CD4-positive, alpha-beta T cell treated with Interleukin-4 for 1 hour (primary cell): ENCODE results near the gene NMB.
A peak's percentile ranks its signal among the peaks of the same experiment; 100 is the strongest.
"Not testable (repeated sequence)": the region's sequence is repeated elsewhere in the genome, so short reads cannot be mapped to it uniquely, and the experiment has no call there.

Experiments used
- DNase-seq, 2 donors: peaks; one replicate each; pipeline ENCODE4 v3.0.0-alpha.2; 2020 to 2022

The NMB gene

GRCh38 chr15:84654689-84655453, 3.1 kb downstream of the NMB start:
- peak; percentile 81 to 82 for DNase-seq

- peak; percentile 94 to 96 for DNase-seq
These were observed 3.9 kb downstream of the NMB start, which contains the start of gene WDR73 for GRCh38 chr15:84653910-84654688. Gene WDR73, minus strand, starts transcription at chr15:84654283. Its CDS starts 9 bp downstream, at chr15:84654274.

- DNase-seq: no peak
These were observed 4.5 kb downstream of the NMB start for GRCh38 chr15:84653584-84653909.

- no peak for DNase-seq
These were observed 8.3 kb downstream of the NMB start for GRCh38 chr15:84649706-84650105.

- DNase-seq: no peak
These were observed 9.5 kb downstream of the NMB start for GRCh38 chr15:84648539-84648938.

GRCh38 chr15:84647726-84648125, 10.3 kb downstream of the NMB start:
- no peak for DNase-seq

- DNase-seq: no peak
These were observed 12.0 kb downstream of the NMB start for GRCh38 chr15:84645997-84646396.

DNA sequence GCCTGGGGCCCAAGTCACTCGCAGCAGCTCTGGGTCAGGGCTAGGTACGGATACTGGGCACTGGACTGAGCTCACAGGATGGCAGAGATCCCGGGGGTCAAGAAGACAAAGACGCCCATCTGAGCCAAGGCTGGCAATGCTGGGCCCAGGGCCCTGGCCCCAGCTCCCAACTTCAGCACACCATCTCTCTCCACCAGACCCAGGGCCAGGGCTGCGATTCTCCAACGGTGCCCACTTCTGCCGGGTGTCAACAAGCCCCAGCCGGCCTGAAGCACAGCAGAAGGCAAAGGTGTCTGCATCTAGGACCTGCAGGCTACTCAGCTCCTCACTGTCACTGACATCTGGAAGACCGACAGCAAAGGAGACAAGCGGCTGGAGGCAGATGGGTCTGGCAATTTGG, 12.5 kb downstream of the NMB start:
- no peak for DNase-seq

- no peak for DNase-seq
These were observed 14.2 kb downstream of the NMB start for GRCh38 chr15:84643838-84644237.

- not testable (repeated sequence) for DNase-seq
These were observed 15.4 kb downstream of the NMB start for GRCh38 chr15:84642640-84643039.

- not testable (repeated sequence) for DNase-seq
These were observed 16.1 kb downstream of the NMB start for GRCh38 chr15:84641871-84642270.

GRCh38 chr15:84638103-84638502, 19.9 kb downstream of the NMB start:
- peak in 1 of 2 donors; percentile 25 for DNase-seq

DNA sequence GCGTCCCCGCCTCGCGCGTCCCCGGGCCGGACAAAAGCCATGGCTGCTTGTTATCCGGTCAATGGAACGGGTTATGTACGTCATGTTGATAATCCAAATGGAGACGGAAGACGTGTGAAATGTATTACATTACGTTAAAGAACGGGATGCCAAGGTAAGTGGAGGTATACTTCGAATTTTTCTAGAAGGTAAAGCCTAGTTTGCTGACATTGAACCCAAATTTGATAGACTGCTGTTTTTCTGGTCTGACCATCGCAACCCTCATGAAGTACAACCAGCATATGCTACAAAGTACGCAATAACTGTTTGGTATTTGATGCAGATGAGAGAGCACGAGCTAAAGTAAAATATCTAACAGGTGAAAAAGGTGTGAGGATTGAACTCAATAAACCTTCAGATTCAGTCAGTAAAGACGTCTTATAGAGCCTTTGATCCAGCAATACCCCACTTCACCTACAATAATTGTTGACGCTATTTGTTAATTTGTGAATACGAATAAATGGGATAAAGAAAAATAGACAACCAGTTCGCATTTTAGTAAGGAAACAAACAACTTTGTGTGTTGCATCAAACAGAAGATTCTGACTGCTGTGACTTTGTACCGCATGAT, 23.7 kb downstream of the NMB start:
- DNase-seq: peak in 1 of 2 donors; percentile 22

- peak; percentile 58 to 65 for DNase-seq
These were observed 24.4 kb downstream of the NMB start for GRCh38 chr15:84633311-84634227.

DNA sequence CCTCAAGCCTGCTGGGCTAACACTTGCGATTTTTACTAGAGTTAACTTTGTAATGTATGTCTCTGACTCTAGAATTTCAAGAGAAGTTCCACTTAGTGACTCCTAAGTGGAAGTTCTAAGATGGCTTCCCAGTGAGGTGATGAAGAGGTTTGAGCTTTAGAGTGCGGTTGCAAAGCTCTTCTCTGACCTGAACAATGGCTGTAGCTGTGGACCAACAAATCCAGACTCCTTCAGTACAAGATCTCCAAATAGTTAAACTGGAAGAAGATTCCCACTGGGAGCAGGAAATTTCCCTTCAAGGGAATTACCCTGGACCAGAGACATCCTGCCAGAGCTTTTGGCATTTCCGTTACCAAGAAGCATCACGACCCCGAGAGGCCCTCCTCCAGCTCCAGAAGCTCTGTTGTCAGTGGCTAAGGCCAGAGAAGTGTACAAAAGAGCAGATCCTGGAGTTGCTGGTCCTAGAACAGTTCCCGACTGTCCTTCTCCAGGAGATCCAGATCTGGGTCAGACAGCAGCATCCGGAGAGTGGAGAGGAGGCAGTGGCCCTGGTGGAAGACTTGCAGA, 26.2 kb downstream of the NMB start:
- DNase-seq: no peak

DNA sequence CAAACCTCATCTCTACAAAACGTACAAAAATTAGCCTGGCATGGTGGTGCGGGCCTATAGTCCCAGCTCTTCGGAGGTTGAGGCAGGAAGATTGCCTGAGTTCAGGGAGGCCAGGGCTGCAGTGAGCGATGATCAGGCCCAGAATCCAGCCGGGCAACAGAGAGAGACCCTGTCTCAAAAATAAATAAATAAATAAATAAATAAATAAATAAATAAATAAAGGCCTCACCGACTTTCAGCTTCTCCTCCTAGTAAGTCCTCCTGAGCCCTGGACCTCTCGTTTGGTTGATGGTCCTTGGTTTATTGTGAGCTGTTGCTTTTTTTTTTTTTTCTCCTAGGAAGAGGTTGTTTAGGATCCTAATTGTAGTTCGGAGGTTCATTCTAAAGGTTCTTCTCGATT, 29.0 kb downstream of the NMB start:
- no peak for DNase-seq

GRCh38 chr15:84625123-84625522, 32.9 kb downstream of the NMB start:
- no peak for DNase-seq

DNA sequence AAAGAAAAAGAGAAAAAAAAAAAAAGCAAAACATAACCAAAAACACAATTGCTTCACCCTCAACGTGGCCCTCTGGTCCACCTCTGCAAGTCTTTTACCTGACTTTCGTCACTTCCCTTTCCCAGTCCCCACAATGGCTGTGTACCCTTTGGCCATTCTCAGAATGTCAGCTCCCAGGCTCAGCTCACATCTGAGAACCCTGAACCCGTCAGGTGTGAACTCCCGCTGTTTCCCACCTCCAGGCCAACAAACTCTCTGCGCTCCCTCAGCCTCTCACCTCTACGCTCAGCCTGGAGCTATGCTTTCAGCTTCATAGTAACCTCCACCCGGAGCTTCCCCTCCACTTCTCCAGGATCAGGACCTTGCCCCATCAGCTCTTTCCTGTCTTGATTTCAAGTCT, 33.6 kb downstream of the NMB start:
- no peak for DNase-seq

DNA sequence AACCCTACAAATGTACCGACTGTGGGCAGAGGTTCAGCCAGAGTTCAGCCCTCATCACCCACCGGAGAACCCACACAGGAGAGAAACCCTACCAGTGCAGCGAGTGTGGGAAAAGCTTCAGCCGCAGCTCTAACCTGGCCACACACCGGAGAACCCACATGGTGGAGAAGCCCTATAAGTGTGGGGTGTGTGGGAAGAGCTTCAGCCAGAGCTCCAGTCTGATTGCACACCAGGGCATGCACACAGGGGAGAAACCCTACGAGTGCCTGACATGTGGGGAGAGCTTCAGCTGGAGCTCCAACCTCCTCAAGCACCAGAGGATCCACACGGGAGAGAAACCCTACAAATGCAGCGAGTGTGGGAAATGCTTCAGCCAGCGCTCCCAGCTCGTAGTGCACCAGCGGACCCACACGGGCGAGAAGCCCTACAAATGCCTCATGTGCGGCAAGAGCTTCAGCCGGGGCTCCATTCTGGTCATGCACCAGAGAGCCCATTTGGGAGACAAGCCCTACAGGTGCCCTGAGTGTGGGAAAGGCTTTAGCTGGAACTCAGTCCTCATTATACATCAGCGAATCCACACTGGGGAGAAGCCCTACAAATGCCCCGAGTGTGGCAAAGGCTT, 36.5 kb downstream of the NMB start:
- DNase-seq: no peak

- no peak for DNase-seq
These were observed 37.4 kb downstream of the NMB start for GRCh38 chr15:84620626-84621025.

DNA sequence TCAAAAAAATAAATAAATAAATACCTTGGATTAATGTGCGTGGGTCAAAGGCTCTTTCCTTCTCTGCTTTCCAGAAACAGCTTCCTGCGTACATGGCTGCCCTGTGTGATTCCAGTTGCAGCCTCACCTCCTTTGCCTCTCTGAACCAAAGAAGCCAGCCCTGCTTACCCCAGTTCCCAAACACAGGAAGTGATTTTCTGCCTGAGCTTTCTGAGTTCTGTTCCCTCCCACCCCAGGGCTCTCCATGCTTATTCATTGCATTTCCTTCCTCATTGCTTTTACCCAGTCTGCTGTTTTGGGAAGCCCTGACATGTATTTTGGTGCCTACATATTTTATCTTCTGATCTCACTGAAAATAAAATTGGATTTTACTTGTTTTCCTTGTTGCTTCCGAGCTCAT, 41.8 kb downstream of the NMB start:
- DNase-seq: no peak

- DNase-seq: no peak
These were observed 46.4 kb downstream of the NMB start for GRCh38 chr15:84611631-84612030.
